Measurements from ENCODE around the gene LRFN2.

LRFN2 gene

GRCh38 chr6:40359808-40360207, 227.4 kb downstream of the LRFN2 start:
- TF ChIP-seq CTCF (IDR thresholded peaks at IDR 0.05) (no peak), ZFX (IDR thresholded peaks at IDR 0.05; ENCODE audit: borderline replicate concordance) (no peak)
- no peak overlapping the region for H3K27ac ChIP-seq

- TF ChIP-seq ZFX (IDR thresholded peaks at IDR 0.05; ENCODE audit: borderline replicate concordance) = no peak
- no peak for TF ChIP-seq CTCF (IDR thresholded peaks at IDR 0.05)
- H3K27ac ChIP-seq = no peak overlapping the region
Observed at GRCh38 chr6:40358473-40359460, 228.4 kb downstream of the LRFN2 start.

GRCh38 chr6:40356242-40356910, 230.8 kb downstream of the LRFN2 start:
- TF ChIP-seq ZFX (IDR thresholded peaks at IDR 0.05; ENCODE audit: borderline replicate concordance) (no peak), CTCF (IDR thresholded peaks at IDR 0.05) (no peak)
- no peak overlapping the region for H3K27ac ChIP-seq

- no peak overlapping the region for H3K27ac ChIP-seq
- TF ChIP-seq CTCF (IDR thresholded peaks at IDR 0.05) (no peak), ZFX (IDR thresholded peaks at IDR 0.05; ENCODE audit: borderline replicate concordance) (no peak)
Observed at GRCh38 chr6:40355532-40355931, 231.6 kb downstream of the LRFN2 start.

GRCh38 chr6:40355066-40355465, 232.1 kb downstream of the LRFN2 start:
- TF ChIP-seq CTCF (IDR thresholded peaks at IDR 0.05) (no peak), ZFX (IDR thresholded peaks at IDR 0.05; ENCODE audit: borderline replicate concordance) (no peak)

GRCh38 chr6:40353967-40354452, 233.2 kb downstream of the LRFN2 start:
- H3K27ac ChIP-seq = no peak overlapping the region
- TF ChIP-seq ZFX (IDR thresholded peaks at IDR 0.05; ENCODE audit: borderline replicate concordance) (no peak), CTCF (IDR thresholded peaks at IDR 0.05) (no peak)

More at GRCh38 chr6:40355066-40355465, 232.1 kb downstream of the LRFN2 start:
- no peak overlapping the region for H3K27ac ChIP-seq

Data from 22Rv1 (cell line).